Measurements from ENCODE around the gene TBC1D23. TPM values are rescaled to one million over a fixed set of nuclear protein-coding genes. Genes with fewer than 3 reads are reported as not detected.

Gene TBC1D23
- total and polyA plus RNA-seq, 9 of the 15 experiments (the other 6 are each of a cell fraction or from before 2014, with no cell fraction given), result 23.4 to 85.8 (median 43.7) TPM

GRCh38 chr3:100289339-100289738, 28.5 kb downstream of the TBC1D23 start (continued):
- TF ChIP-seq, protein P1, sequence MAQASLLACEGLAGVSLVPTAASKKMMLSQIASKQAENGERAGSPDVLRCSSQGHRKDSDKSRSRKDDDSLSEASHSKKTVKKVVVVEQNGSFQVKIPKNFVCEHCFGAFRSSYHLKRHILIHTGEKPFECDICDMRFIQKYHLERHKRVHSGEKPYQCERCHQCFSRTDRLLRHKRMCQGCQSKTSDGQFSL (CRISPR knock-in tag; IDR thresholded peaks at IDR 0.05), result no peak
- TF ChIP-seq, protein P1 (tag; IDR thresholded peaks at IDR 0.05), result no peak
- no peak for TF ChIP-seq FIP1L1 (IDR thresholded peaks at IDR 0.05; ENCODE audit: low read depth, low read length, poor library complexity, severe bottlenecking)
- no peak for TF ChIP-seq C11orf30 (IDR thresholded peaks at IDR 0.05; ENCODE audit: low read depth)
- TF ChIP-seq SAFB2 (IDR thresholded peaks at IDR 0.05; ENCODE audit: borderline replicate concordance, low read depth, low read length, severe bottlenecking), result no peak
- TF ChIP-seq BHLHE40 (IDR thresholded peaks at IDR 0.05; ENCODE audit: low read length), result no peak
- TF ChIP-seq, protein P2, sequence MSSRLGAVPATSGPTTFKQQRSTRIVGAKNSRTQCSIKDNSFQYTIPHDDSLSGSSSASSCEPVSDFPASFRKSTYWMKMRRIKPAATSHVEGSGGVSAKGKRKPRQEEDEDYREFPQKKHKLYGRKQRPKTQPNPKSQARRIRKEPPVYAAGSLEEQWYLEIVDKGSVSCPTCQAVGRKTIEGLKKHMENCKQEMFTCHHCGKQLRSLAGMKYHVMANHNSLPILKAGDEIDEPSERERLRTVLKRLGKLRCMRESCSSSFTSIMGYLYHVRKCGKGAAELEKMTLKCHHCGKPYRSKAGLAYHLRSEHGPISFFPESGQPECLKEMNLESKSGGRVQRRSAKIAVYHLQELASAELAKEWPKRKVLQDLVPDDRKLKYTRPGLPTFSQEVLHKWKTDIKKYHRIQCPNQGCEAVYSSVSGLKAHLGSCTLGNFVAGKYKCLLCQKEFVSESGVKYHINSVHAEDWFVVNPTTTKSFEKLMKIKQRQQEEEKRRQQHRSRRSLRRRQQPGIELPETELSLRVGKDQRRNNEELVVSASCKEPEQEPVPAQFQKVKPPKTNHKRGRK (tag; IDR thresholded peaks at IDR 0.05), result no peak
- TF ChIP-seq TAL1 (IDR thresholded peaks at IDR 0.05), result peak; percentile 85
- TF ChIP-seq RREB1 (CRISPR knock-in tag; IDR thresholded peaks at IDR 0.05), result peak; percentile 88; the same call in 1 of the 2 replicates
- no peak for TF ChIP-seq DACH1 (IDR thresholded peaks at IDR 0.05; ENCODE audit: partially characterized antibody)
- TF ChIP-seq, protein P3, sequence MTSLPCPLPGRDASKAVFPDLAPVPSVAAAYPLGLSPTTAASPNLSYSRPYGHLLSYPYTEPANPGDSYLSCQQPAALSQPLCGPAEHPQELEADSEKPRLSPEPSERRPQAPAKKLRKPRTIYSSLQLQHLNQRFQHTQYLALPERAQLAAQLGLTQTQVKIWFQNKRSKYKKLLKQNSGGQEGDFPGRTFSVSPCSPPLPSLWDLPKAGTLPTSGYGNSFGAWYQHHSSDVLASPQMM (CRISPR knock-in tag; IDR thresholded peaks at IDR 0.05), result no peak
- TF ChIP-seq USF1 (CRISPR knock-in tag; IDR thresholded peaks at IDR 0.05), result no peak
- no peak for TF ChIP-seq DNMT1 (IDR thresholded peaks at IDR 0.05)
- no peak for TF ChIP-seq OTX1 (CRISPR knock-in tag; IDR thresholded peaks at IDR 0.05)
- no peak for TF ChIP-seq FUS (optimal IDR thresholded peaks at IDR 0.05; ENCODE audit: low read depth, low read length)

All from K562 (cell line).